Esophagus squamous epithelium (tissue), 5 donors: ENCODE measurements around the gene RRP9. TPM values are rescaled to one million over a fixed set of nuclear protein-coding genes. Genes with fewer than 3 reads are reported as not detected.

ENCODE experiments used
- DNase-seq: peaks from one replicate; lab custom pipeline; 2025; lab: John Stamatoyannopoulos, UW
- H3K27ac ChIP-seq, 4 donors: fragments of 200-600 bp; sonication (generic); one replicate each; pipeline ENCODE4 v1.5.1; 2016 to 2019; ENCODE audit warnings: mild to moderate bottlenecking in 1 of 4
- H3K27me3 ChIP-seq, 4 donors: fragments of 200-600 bp; sonication (generic); 1 replicate in 3 of 4; 2 replicates in 1 of 4; pipeline versions ENCODE4 v1.5.1 to v1.6.0; 2017 to 2021; ENCODE audit warnings: antibody characterized with exemption in 1 of 4
- H3K36me3 ChIP-seq, 3 donors: fragments of 200-600 bp; sonication (generic); one replicate each; pipeline ENCODE4 v1.5.1; 2016 to 2019
- H3K4me1 ChIP-seq, 3 donors: fragments of 200-600 bp; sonication (generic); one replicate each; pipeline ENCODE4 v1.5.1; 2017 to 2019
- H3K4me3 ChIP-seq, 4 donors: fragments of 200-600 bp; sonication (generic); 1 replicate in 3 of 4; 2 replicates in 1 of 4; pipeline ENCODE4 v1.5.1; 2016 to 2019; ENCODE audit warnings: mild to moderate bottlenecking in 2 of 4, moderate library complexity in 1 of 4
- H3K9me3 ChIP-seq, 3 donors: fragments of 200-600 bp; sonication (generic); one replicate each; pipeline ENCODE4 v1.5.1; 2016 to 2019
- CTCF ChIP-seq, 6 experiments: fragments of 450-650 bp in 4 of 6; fragments of 200-600 bp in 2 of 6; sonication (generic) in 2 of 6; IDR thresholded peaks; one replicate each; pipeline ENCODE4 v1.5.1; 2016 to 2019; ENCODE audit warnings: antibody characterized with exemption in 6 of 6, mild to moderate bottlenecking in 4 of 6, moderate library complexity in 4 of 6
- POLR2A ChIP-seq, 4 donors: fragments of 450-650 bp; IDR thresholded peaks; one replicate each; pipeline ENCODE4 v1.6.1; 2017; ENCODE audit warnings: antibody characterized with exemption in 4 of 4, mild to moderate bottlenecking in 4 of 4, moderate library complexity in 3 of 4
- WGBS, 2 donors: methylation state at CpG; one replicate each; pipeline ENCODE4 v1.1.5; 2018; 5-methylcytosine and 5-hydroxymethylcytosine counted together
- intact Hi-C: fragments of 100-400 bp; cut with DNase I; formaldehyde crosslinking; loops from one replicate; pipeline ENCODE4 v1.15.0; 2022
- total RNA-seq, 4 donors: library from RNA; depleted of rRNA; stranded (reverse); fragments of >200 nt; gene quantifications; one replicate each; pipeline ENCODE4 v1.1.0, GENCODE V29; 2016
- donor health status: DM: yes; HTN: yes; CAD: no.

RRP9 gene
- total RNA-seq, 4 donors from 2014 or later: 11.1 to 30.3 (median 21.3) TPM

- no peak for TF ChIP-seq CTCF (IDR thresholded peaks at IDR 0.05)
- no peak for TF ChIP-seq POLR2A (IDR thresholded peaks at IDR 0.05)
- WGBS, 2 donors: 88 to 95% methylated on average over 11 to 12 of the region's 16 CpGs
- Histone ChIP-seq H3K4me1 (no peaks in the 10 kb centered on the region), H3K27me3 (peaks cover 0 to 15% (median 0%) of the 10 kb centered on the region in 4 donors), H3K9me3 (no peaks in the 10 kb centered on the region), H3K36me3 (no peaks in the 10 kb centered on the region), H3K4me3 (no peak overlapping the region), H3K27ac (no peak overlapping the region)
- DNase-seq: no peak
- intact Hi-C loops: no loop called here
These were observed 46.8 kb downstream of the RRP9 start for GRCh38 chr3:51894939-51895338.

- 63 to 90% methylated on average over 3 to 4 of the region's 4 CpGs for WGBS, 2 donors
These were observed 47.3 kb downstream of the RRP9 start for GRCh38 chr3:51894391-51894790.

GRCh38 chr3:51891242-51892039 lies 50.3 kb downstream of the RRP9 start:
- Histone ChIP-seq H3K36me3 (no peaks in the 10 kb centered on the region), H3K4me1 (no peaks in the 10 kb centered on the region), H3K4me3 (no peak overlapping the region), H3K27me3 (peaks cover 0 to 9% (median 0%) of the 10 kb centered on the region in 4 donors), H3K27ac (no peak overlapping the region), H3K9me3 (no peaks in the 10 kb centered on the region)
- TF ChIP-seq CTCF (IDR thresholded peaks at IDR 0.05) (no peak), POLR2A (IDR thresholded peaks at IDR 0.05) (no peak)
- DNase-seq: no peak
- intact Hi-C loops: no loop called here
- 68 to 75% methylated on average over 6 of the region's 7 CpGs for WGBS, 2 donors

More at GRCh38 chr3:51894391-51894790, 47.3 kb downstream of the RRP9 start:
- H3K4me1 ChIP-seq: no peaks in the 10 kb centered on the region
- no peaks in the 10 kb centered on the region for H3K36me3 ChIP-seq
- H3K27ac ChIP-seq: no peak overlapping the region
- intact Hi-C loops: no loop called here
- no peak for DNase-seq
- no peak overlapping the region for H3K4me3 ChIP-seq
- no peak for TF ChIP-seq CTCF (IDR thresholded peaks at IDR 0.05)
- TF ChIP-seq POLR2A (IDR thresholded peaks at IDR 0.05): no peak
- H3K27me3 ChIP-seq: peaks cover 0 to 15% (median 0%) of the 10 kb centered on the region in 4 donors
- no peaks in the 10 kb centered on the region for H3K9me3 ChIP-seq

- WGBS, 2 donors: 87 to 90% methylated on average over 11 to 12 of the region's 12 CpGs
- no peak overlapping the region for H3K4me3 ChIP-seq
These were observed 53.1 kb downstream of the RRP9 start for GRCh38 chr3:51888463-51889105.

More at GRCh38 chr3:51888463-51889105, 53.1 kb downstream of the RRP9 start:
- Histone ChIP-seq H3K27ac (no peak overlapping the region), H3K36me3 (no peaks in the 10 kb centered on the region), H3K4me1 (no peaks in the 10 kb centered on the region), H3K9me3 (no peaks in the 10 kb centered on the region), H3K27me3 (peaks cover 0 to 14% (median 0%) of the 10 kb centered on the region in 4 donors)
- TF ChIP-seq POLR2A (IDR thresholded peaks at IDR 0.05) (no peak), CTCF (IDR thresholded peaks at IDR 0.05) (no peak)
- intact Hi-C loops: no loop called here
- no peak for DNase-seq
